MV-4-11 (cell line): ENCODE measurements around the gene MAGED4.
"Not testable (repeated sequence)": the region's sequence is repeated elsewhere in the genome, so short reads cannot be mapped to it uniquely, and the experiment has no call there.

Experiments used
- DNase-seq: peaks from one replicate; lab custom pipeline; 2025; lab: John Stamatoyannopoulos, UW

MAGED4 gene, protein sequence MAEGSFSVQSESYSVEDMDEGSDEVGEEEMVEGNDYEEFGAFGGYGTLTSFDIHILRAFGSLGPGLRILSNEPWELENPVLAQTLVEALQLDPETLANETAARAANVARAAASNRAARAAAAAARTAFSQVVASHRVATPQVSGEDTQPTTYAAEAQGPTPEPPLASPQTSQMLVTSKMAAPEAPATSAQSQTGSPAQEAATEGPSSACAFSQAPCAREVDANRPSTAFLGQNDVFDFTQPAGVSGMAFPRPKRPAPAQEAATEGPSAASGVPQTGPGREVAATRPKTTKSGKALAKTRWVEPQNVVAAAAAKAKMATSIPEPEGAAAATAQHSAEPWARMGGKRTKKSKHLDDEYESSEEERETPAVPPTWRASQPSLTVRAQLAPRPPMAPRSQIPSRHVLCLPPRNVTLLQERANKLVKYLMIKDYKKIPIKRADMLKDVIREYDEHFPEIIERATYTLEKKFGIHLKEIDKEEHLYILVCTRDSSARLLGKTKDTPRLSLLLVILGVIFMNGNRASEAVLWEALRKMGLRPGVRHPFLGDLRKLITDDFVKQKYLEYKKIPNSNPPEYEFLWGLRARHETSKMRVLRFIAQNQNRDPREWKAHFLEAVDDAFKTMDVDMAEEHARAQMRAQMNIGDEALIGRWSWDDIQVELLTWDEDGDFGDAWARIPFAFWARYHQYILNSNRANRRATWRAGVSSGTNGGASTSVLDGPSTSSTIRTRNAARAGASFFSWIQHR

DNA sequence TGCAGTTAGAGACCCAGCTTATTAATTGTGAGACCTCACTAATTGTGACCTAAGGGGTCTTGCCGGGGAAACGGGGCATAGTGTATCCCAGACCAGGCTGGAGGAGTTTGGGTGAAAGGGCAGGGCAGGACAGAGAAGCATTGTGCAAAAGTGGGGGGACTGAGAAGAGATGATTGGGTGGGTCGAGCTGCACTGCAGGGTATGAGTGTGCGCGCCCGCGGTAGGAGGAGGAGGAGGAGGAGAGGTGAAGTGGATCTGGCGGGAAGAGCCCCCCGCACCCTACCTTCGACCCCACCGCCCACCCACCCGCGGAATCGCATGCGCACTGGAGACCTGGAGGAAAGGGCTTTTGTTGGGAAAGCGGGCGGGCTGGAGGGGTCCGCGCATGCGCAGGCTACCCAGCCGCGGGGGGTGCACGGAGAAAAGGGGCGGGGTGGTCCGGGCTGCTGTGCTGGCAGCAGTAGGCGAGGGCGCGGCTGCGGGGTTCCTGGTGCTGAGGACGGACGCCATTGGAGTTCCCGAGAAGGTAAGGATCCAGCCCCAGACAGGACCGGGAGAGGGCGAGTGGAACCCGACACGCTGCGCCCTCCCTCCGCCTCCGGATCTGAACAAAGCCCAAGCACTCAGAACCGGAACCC, at the start of gene MAGED4:
TSS of gene MAGED4 (plus strand) at position 449 of the 638 bp plus-strand sequence. CDS start 1,035 bp downstream, outside the sequence.
- DNase-seq = not testable (repeated sequence)

DNA sequence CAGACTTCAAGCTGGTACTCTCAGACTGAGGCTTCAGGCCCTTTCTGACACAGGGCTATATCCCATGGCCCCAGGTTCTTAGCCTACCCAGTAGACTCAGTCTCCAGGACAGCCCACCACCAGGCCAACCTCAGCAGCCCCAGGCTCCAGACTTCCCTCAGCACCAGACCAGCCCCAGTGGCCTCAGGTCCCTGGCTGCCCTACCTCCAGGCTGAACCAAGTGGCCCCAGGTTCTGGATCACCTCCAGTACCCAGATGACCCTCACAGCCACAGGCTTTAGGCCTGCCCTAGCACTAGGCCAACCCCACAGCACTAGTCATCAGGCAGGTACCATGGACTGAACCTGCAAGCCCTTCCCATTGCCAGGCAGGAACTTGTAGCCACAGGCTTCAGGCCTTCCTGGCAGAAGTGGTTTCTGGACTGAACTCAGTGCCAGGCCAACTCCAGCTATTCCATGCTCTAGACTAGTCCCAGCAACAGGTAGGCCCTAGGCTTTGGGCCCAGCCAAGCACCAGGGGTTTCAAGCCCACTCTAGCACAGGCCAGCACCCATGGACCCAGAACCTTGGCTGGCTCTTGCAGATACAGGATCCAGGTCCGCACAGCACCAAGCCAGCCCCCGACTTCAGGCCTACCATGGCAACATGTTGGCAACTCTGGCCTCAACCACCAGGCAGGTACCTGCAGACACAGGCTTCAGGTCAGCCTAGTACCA, 45.7 kb upstream of the MAGED4 start:
- no peak for DNase-seq

DNA sequence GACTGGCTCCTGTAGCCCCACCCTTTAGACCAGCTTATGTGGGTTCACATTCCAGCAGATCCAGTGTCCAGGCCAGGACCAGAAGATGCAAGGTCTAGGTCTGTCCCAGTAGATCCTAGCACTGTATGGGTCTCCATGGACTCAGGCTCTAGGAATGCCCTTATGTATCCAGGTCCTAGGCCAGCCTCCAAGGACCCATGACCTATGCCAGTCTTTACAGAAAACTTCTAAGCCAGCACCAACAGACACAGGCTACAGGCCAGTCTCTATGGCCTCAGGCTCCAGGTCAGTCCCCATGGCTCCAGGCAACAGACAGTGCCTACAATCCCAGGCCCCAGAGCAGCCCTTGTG, 45.2 kb upstream of the MAGED4 start:
- no peak for DNase-seq

DNA sequence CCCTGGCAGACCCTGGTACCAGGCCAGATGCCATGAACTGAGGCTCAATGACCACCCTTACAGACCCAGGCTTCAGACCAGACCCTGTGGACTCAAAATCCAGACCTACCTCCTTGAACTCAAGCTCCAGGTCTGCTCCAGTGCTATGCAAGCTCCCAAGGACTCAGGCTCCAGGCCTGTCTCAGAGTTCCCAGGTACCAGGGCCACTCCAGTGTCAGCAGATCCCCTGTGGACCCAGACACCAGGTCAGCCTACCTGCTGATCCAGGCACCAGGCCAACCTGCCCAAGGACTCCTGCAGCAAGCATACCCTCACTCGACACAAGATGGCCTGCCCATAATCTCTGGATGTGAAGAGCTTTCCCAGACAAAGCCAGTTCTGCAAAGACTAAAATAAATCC, 44.7 kb upstream of the MAGED4 start:
- DNase-seq = no peak

DNA sequence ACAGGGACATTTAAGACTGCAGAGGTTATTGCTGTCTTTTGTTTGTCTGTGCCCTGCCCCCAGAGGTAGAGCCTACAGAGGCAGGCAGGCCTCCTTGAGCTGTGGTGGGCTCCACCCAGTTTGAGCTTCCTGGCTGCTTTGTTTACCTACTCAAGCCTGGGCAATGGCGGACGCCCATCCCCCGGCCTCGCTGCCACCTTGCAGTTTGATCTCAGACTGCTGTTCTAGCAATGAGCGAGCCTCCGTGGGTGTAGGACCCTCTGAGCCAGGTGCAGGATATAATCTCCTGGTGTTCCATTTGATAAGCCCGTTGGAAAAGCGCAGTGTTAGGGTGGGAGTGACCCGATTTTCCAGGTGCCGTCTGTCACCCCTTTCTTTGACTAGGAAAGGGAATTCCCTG, 34.0 kb upstream of the MAGED4 start:
- DNase-seq = not testable (repeated sequence)

DNA sequence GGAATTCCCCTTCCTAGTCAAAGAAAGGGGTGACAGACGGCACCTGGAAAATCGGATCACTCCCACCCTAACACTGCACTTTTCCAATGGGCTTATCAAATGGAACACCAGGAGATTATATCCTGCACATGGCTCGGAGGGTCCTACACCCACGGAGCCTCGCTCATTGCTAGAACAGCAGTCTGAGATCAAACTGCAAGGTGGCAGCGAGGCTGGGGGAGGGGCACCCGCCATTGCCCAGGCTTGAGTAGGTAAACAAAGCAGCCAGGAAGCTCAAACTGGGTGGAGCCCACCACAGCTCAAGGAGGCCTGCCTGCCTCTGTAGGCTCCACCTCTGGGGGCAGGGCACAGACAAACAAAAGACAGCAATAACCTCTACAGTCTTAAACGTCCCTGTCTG, 24.5 kb upstream of the MAGED4 start:
- DNase-seq = not testable (repeated sequence)

DNA sequence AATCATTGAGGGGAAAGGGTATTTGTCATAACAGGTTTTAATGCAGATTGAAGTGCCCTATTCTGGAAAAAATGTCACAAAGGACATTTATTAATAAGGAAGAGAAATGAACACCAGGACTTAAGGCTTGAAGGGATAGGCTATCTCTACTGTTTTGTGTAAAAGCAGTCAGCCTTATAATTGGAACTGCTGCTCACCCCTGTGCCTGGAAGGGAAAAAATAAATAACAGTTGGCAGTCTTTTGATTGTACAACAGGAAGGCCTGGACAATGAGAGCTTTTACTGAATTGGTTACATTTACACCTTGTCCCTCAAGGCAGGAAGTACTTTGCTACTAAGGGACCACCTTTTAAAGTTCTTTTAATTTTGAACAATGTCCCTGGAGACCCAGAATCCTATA, 17.8 kb upstream of the MAGED4 start:
- no peak for DNase-seq

DNA sequence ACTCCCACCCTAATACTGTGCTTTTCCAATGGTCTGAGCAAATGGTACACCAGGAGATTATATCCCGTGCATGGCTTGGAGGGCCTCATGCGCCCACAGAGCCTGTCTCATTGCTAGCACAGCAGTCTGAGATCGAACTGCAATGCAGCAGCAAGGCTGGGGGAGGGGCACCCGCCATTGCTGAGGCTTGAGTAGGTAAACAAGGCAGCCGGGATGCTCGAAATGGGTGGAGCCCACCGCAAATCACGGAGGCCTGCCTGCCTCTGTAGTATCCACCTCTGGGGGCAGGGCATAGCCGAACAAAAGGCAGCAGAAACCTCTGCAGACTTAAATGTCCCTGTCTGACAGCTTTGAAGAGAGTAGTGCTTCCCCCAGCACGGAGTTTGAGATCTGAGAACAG, 13.6 kb upstream of the MAGED4 start:
- DNase-seq = not testable (repeated sequence)

DNA sequence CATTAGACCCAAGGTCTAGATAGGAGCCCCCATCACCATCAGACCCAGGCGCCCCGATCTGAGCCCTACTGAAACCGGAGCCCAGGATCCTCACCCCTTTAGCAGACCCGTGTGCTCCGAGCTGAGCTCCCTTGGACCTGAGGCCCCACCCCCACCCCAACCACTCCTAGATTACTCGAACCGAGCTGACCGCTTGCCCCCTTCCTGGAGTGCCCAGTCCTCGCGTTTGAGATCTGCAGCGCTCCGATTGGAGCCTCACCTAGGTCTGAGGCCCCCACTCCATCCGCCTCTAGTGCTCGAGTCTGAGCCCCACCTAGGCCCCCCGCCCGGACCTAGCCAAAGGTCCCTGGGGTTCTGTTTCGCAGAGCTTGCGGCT, 378 bp downstream of the MAGED4 start:
- not testable (repeated sequence) for DNase-seq

DNA sequence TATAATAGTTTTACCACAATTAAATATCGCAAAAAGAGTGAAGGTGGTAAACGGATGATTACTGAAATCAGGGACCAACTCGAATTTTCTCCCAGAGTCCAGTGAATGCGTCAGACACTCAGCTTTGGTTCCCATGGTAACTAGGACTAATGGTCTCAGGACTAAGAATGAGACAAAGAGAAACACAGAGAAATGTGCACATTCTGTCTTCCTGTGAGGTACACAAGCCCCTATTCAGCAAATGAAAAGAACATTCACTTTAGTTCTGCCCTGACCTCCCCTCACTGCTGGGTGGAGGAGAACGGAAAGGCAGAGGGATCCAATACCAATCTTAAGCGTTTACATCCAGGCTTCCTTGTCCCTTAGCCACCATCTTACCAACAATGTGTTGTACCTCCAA, 26.7 kb downstream of the MAGED4 start:
- not testable (repeated sequence) for DNase-seq

DNA sequence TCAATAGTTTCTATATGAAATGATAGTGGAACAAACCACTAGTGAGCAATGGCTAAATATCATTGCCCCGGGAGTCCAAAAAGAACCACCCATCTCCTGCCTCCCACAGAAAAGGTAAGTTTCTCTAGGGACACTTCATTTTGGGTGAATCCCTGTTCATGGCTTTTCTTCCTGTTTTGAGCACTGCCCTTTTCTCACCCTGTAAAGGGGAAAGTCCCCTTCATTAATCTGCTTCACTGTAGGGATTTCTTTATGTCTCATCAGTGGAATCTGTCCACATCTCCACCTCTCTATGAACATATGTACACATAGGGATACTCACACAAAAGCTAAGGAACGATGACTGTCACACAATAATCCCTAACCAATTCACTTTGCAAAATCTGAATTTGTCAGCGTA, 28.6 kb downstream of the MAGED4 start:
- no peak for DNase-seq

DNA sequence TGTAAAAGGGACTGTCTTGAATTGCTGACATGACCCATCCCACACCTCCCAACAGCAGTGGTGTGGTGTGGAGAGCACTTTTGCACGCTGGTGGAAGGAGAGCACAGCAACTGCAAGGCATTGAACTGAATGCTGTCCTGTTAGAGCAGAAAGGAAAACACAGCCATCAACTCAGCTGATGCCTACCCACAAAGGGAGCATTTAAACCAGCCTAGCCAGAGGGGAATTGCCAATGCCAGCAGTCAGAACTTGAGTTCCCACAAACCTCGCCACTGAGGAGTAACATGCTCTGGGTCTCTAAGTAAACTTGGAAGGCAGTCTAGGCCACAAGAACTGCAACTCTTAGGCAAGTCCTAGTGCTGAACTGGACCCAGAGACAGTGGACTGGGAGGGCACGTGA, 31.9 kb downstream of the MAGED4 start:
- no peak for DNase-seq

DNA sequence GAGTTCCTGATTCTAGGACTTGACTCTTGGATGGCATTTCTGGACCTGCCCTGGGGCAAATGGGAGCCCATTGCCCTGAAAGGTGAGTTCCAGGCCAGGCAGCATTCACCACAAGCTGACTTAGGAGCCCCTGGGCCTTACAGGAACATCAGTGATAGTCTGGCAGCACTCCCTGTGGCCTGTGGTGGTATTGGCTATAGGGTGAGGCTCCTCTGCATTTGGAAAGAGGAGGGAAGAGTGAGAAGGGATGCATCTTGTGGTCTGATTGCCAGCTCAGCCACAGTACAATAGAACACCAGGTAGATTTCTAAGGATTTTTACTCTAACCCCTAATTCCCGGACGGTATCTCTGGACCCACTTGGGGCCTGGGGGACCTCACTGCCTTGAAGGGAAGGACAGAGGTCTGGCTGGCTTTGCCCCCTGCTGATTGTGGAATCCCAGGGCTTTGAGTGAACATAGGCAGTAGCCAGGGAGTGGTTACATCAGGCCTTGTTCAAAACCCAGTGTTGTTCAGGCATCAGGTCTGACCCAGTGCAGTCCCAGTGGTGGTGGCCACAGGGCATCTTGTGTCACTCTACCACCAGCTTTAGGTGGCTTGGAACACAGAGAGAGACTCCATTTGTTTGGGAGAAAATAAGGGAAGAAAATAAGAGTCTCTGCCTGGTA, 32.9 kb downstream of the MAGED4 start:
- no peak for DNase-seq

DNA sequence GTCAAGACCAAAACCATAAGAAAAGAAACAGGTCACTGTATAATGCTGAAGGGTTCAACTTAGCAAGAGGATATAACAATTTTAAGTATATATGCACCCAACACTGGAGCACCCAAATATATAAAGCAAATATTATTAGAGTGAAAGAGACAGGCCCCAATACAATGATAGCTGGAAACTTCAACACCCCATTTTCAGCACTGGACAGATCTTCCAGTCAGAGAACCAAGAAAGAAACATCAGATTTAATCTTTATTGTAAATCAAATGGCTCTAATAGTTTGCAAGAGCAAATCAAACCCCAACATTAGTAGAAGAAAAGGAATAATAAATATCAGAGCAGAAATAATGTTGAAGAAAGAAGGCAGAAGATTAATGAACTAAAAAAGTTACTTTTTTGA, 36.2 kb downstream of the MAGED4 start:
- DNase-seq = no peak
